Right lung (tissue), 5 donors: ENCODE data around the gene EVL. TPM values are rescaled to one million over a fixed set of nuclear protein-coding genes. Genes with fewer than 3 reads are reported as not detected.

Source experiments
- DNase-seq, 2 donors: peaks; one replicate each; pipeline ENCODE4 v3.0.0-alpha.2; 2013
- polyA plus RNA-seq, 5 donors: library from polyadenylated mRNA; unstranded; fragments of 120-200 nt; gene quantifications; one replicate each; pipeline versions ENCODE4 v1.2.1 to v1.2.3, GENCODE V29; 2013; ENCODE audit warnings: inconsistent platforms in 1 of 5, low replicate concordance in 1 of 5; ENCODE audit not compliant: insufficient read length in 5 of 5, insufficient read depth in 1 of 5

The EVL gene
- polyA plus RNA-seq, 5 donors = 169 to 258 (median 211) TPM

- DNase-seq = peak in 1 of 2 donors; percentile 52
Measured at GRCh38 chr14:100034961-100035500, 30.2 kb upstream of the EVL start.

GRCh38 chr14:100035700-100036099, 29.5 kb upstream of the EVL start:
- no peak for DNase-seq

DNA sequence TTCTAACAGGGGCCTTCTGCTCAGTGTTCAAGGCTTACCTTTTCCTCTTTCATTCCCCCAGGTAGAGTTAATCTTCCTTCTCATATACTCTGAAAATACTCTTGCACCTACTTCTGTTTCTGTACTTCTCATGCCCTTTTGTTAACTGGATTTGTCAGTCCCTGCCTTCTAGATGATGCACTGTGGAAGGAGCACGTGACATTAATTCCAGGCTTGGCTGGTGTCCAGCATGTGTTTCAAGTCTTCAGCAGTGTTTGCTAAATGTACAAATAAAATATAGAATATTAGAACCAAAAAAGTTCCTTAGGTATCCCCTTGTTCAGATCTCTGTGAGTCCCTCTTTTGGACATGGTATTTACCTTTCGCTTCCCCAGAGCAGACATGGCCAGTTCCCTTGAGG, 27.9 kb upstream of the EVL start:
- peak in 1 of 2 donors; percentile 57 for DNase-seq

GRCh38 chr14:100038065-100038464, 27.2 kb upstream of the EVL start:
- no peak for DNase-seq

DNA sequence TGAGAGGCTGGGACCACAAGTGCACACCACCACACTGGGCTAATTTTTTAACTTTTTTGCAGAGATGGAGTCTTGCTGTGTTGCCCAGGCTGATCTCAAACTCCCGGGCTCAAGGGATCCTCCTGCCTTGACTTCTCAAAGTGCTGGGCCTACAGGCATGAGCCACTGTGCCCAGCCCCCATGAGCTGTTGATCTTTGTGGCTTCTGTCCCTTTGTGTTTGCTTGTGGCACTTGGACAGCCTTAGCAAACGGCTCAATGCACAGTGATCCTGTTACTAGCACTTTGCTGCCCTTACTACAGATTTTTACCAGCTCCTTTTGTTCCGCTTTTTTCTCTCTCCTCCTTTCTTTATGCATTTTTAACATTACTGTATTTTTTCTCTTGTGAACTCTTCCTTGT, 25.3 kb upstream of the EVL start:
- DNase-seq = no peak

GRCh38 chr14:100041271-100041670, 24.0 kb upstream of the EVL start:
- no peak for DNase-seq

- no peak for DNase-seq
Measured at GRCh38 chr14:100042286-100042685, 22.9 kb upstream of the EVL start.

GRCh38 chr14:100045642-100046344, 19.4 kb upstream of the EVL start:
- no peak for DNase-seq

DNA sequence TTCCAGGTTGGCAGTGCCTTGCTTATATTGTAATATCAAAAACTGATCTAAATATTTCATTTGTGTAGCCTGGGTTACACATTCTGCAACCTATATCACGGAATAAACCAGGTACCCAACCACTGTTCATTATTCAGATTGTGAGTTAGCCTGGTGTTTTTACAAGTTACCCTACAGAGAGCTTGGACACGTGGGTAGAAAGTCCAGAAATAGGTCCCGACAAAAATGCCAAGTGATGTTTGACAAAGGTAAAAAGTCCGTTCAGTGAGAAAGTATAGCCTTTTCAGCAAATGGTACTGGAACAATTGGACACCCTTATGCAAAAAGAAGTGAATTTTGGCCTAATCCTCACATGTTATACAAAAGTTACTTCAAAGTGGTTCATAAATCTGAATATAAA, 17.6 kb upstream of the EVL start:
- no peak for DNase-seq

DNA sequence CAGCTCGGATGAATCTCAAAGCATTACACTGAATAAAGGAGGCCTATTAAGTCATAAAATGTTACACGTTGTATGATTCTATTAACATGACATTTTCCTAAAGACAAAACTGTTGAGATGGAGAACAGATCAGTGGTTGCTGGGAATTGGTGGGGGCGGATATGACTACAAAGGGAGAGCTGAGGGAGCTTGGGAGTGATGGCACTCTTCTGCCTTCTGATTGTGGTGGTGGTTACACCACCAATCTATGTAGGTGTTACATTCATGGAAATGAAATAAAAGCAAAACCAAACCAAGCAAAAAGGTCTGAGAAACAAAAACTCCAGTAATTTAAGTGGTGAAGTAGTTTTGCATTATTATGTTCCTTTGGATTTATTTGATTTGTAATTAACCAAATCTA, 16.4 kb upstream of the EVL start:
- no peak for DNase-seq

GRCh38 chr14:100049220-100049619, 16.0 kb upstream of the EVL start:
- no peak for DNase-seq

DNA sequence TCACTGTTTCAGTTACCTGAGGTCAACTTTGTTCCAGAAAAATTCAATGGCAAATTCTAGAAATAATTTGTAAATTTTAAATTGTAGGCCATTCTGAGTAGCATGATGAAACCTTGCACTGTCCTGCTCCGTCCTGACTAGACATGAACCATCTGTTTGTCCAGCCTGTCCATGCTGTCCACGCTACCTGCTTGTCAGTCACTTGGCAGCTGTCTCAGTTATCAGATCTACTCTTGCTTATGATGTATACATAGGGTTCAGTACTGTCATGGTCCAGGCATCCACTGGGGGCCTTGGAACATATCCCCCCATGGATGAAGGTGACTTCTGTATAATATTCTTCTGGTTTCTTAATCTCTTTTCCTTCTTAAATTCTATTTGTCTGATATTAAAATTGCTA, 14.1 kb upstream of the EVL start:
- DNase-seq = no peak

GRCh38 chr14:100051543-100051942, 13.7 kb upstream of the EVL start:
- peak in 1 of 2 donors; percentile 46 for DNase-seq

DNA sequence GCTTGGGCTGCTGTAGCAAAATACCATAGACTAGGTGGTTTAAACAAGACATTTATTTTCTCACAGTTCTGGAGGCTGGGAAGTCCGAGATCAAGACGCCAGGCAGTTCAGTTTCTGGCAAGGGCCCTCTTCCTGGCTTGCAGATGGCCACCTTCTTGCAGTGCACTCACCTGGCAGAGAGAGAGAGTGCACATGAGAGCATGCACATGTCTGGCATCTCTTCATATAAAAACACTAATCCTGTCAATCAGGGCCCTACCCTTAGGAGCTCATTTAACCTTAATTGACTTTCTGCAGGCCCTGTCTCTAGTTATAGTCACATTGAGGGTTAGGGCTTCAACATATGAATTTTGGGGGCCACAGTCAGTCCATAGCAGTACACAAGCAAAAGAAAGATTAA, 12.4 kb upstream of the EVL start:
- DNase-seq = no peak

GRCh38 chr14:100054316-100055075, 10.7 kb upstream of the EVL start:
- DNase-seq = no peak

DNA sequence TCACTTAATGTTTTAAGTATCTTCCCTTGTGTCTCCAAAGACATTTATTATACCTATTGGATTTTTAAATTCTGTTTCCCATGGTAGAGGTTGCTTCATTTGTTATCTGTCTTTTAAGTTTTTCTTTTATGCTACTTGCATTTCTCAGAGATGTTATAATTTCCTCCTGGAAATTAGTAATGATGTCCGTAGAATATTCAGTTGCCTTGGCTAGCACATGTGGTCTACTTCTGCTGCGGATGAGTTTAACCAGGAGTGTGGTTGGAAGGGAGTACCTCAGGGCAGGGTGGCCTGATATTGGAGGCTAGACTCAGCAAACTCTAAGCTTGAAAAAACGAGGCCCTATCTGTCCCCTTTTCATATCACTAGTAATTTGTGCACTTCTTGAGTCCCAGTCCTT, 8.8 kb upstream of the EVL start:
- no peak for DNase-seq

DNA sequence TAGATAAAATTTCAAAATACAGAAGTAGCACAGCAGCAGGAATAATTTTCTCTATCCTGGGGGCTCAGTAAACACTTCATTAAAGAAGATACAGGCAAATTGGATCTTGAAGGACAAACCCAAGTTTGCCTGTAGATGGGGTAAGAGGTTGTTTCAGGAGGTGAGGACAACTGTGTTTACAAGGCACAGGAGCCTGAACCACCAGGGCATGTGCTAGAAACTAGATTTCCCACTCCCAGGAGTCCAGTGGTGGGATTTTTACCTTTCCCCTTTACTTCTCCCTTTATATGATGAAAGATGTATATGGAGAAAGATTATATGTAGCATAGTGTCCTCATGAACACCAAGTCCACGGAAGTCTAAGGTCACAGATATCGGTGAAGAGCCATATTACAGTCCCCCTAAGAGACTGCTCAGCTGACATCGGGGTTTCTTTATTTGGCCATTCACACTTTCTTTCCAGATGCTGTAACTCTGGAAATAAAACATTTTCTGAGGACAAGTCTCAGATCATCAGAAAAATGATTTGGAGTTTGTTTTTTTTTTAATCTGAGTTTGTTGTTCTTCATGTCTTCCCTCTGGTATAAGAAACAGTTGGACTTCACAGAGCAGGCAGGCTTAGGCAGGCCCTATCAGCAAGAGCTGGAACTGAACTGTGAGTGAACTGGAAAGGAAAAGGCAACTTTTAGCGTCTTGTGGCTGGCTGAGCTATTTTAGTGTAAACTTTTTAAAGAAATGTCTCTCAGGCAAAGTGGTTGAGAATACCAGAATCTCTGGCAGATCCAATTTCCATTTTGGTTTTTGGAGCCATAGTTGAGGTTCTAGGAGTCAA, 8.0 kb upstream of the EVL start:
- DNase-seq = no peak

GRCh38 chr14:100058777-100059437, 6.3 kb upstream of the EVL start:
- no peak for DNase-seq

GRCh38 chr14:100059438-100059781, 5.8 kb upstream of the EVL start:
- DNase-seq = no peak

- no peak for DNase-seq
Measured at GRCh38 chr14:100060760-100061159, 4.5 kb upstream of the EVL start.

GRCh38 chr14:100062590-100062989, 2.6 kb upstream of the EVL start:
- no peak for DNase-seq
